K562 (cell line): ENCODE measurements around the gene RYR1.

Experiments used
- CTCF ChIP-seq, 3 experiments: IDR thresholded peaks in 2 of 3; conservative IDR thresholded peaks in 1 of 3; 2 replicates each; pipeline ENCODE4 v1.5.1; 2011 to 2012; ENCODE audit warnings: low read length in 3 of 3, mild to moderate bottlenecking in 3 of 3, control low read depth in 2 of 3, improper control_type of control experiment in 1 of 3, inconsistent platforms in 1 of 3, low read depth in 1 of 3, mixed read lengths in 1 of 3, moderate library complexity in 1 of 3; ENCODE audit not compliant: insufficient read depth in 2 of 3
- EZH2 ChIP-seq: IDR thresholded peaks from 2 replicates; pipeline ENCODE4 v1.6.1; 2012; ENCODE audit warnings: low read depth, mild to moderate bottlenecking, inconsistent platforms, low read length, borderline replicate concordance
- HMG20A ChIP-seq: fragments of 450-650 bp; formaldehyde crosslinking; conservative IDR thresholded peaks from 2 replicates; pipeline ENCODE4 v1.4.0; 2020; ENCODE audit warnings: mild to moderate bottlenecking, mixed read lengths
- IRF1 ChIP-seq: sonication (generic); formaldehyde crosslinking; IDR thresholded peaks from 2 replicates; pipeline ENCODE4 v1.8.0; 2022; ENCODE audit warnings: missing genetic modification reagents, mild to moderate bottlenecking, borderline replicate concordance
- MEIS2 ChIP-seq: fragments of 450-650 bp; IDR thresholded peaks from 2 replicates; pipeline ENCODE4 v1.6.1; 2014; ENCODE audit warnings: mild to moderate bottlenecking; ENCODE audit not compliant: partially characterized antibody
- NCOA4 ChIP-seq: fragments of 450-650 bp; IDR thresholded peaks from 2 replicates; pipeline ENCODE4 v1.6.1; 2018; ENCODE audit warnings: mild to moderate bottlenecking; ENCODE audit not compliant: partially characterized antibody
- POLR2A ChIP-seq: fragments of 450-650 bp; conservative IDR thresholded peaks from 2 replicates; pipeline ENCODE4 v1.6.1; 2016
- SMARCC2 ChIP-seq: fragments of 450-650 bp; IDR thresholded peaks from 2 replicates; pipeline ENCODE4 v1.6.1; 2017; ENCODE audit warnings: antibody characterized with exemption, moderate library complexity, mild to moderate bottlenecking, low read depth
- ZNF384 ChIP-seq: IDR thresholded peaks from 2 replicates; pipeline ENCODE4 v1.6.1; 2012; ENCODE audit warnings: low read depth, low read length, improper control_type of control experiment
- ZNF592 ChIP-seq: fragments of 450-650 bp; IDR thresholded peaks from 2 replicates; pipeline ENCODE4 v1.6.1; 2017; ENCODE audit warnings: antibody characterized with exemption, mild to moderate bottlenecking
- TF ChIP-seq, protein P1 (sequence below): sonication (generic); formaldehyde crosslinking; IDR thresholded peaks from 2 replicates; pipeline ENCODE4 v1.9.0; 2022; ENCODE audit warnings: mild to moderate bottlenecking, missing genetic modification reagents
- TF ChIP-seq, protein P2 (sequence below): fragments of 250-450 bp; sonication (Bioruptor Pico); IDR thresholded peaks from 2 replicates; pipeline ENCODE4 v1.8.0; 2021; ENCODE audit warnings: borderline replicate concordance, mild to moderate bottlenecking, moderate library complexity; ENCODE audit not compliant: poor library complexity, severe bottlenecking

DNA sequence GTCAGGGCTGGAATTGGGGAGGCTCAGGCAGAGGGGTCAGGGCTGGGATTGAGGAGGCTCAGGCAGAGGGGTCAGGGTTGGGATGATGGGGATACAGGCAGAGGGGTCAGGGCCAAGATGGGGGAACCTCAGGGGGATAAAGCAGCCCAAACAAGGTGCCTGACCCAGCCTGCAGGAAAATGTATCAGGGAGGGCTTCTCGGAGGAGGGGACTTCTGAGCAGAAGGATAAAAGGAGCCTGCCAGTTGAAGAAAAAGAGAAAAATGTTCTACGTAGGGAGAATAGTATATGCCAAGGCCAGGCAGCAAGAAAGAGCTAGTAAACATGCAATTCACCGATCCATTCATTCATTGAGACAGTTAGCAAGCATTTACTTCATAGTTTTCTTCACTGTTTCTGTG, 99.4 kb downstream of the RYR1 start:
- TF ChIP-seq, protein P1, sequence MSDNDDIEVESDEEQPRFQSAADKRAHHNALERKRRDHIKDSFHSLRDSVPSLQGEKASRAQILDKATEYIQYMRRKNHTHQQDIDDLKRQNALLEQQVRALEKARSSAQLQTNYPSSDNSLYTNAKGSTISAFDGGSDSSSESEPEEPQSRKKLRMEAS, result no peak
- TF ChIP-seq ZNF592 (no peak), EZH2 (no peak), POLR2A (no peak), CTCF (IDR thresholded peaks at IDR 0.05 in 2 of 3, conservative IDR thresholded peaks at IDR 0.05 in 1 of 3; ENCODE audit: insufficient read depth in 2 of 3, low read depth in 1 of 3, low read length in 3 of 3) (no peak), IRF1 (CRISPR knock-in tag) (no peak), HMG20A (CRISPR knock-in tag) (no peak), NCOA4 (no peak), MEIS2 (no peak), ZNF384 (no peak), SMARCC2 (no peak)
- TF ChIP-seq, protein P2, sequence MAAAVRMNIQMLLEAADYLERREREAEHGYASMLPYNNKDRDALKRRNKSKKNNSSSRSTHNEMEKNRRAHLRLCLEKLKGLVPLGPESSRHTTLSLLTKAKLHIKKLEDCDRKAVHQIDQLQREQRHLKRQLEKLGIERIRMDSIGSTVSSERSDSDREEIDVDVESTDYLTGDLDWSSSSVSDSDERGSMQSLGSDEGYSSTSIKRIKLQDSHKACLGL (CRISPR knock-in tag), result no peak
